Measurements from ENCODE around the gene OR51B5.
"Not testable (repeated sequence)": the region's sequence is repeated elsewhere in the genome, so short reads cannot be mapped to it uniquely, and the experiment has no call there.

DNA sequence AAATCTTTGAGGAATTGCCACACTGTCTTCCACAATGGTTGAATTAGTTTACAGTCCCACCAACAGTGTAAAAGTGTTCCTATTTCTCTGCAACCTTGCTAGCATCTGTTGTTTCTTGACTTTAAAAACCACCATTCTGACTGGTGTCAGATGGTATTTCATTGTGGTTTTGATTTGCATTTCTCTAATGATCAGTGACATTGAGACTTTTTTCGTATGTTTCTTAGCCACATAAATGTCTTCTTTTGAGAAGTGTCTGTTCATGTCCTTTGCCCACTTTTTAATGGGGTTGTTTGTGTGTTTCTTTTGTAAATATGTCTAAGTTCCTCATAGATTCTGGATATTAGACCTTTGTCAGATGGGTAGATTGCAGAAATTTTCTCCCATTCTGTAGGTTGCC lies 6.1 kb downstream of the OR51B5 start:
- TF ChIP-seq, protein P1, sequence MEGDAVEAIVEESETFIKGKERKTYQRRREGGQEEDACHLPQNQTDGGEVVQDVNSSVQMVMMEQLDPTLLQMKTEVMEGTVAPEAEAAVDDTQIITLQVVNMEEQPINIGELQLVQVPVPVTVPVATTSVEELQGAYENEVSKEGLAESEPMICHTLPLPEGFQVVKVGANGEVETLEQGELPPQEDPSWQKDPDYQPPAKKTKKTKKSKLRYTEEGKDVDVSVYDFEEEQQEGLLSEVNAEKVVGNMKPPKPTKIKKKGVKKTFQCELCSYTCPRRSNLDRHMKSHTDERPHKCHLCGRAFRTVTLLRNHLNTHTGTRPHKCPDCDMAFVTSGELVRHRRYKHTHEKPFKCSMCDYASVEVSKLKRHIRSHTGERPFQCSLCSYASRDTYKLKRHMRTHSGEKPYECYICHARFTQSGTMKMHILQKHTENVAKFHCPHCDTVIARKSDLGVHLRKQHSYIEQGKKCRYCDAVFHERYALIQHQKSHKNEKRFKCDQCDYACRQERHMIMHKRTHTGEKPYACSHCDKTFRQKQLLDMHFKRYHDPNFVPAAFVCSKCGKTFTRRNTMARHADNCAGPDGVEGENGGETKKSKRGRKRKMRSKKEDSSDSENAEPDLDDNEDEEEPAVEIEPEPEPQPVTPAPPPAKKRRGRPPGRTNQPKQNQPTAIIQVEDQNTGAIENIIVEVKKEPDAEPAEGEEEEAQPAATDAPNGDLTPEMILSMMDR (IDR thresholded peaks at IDR 0.05; ENCODE audit: poor library complexity, severe bottlenecking) = not testable (repeated sequence)
- TF ChIP-seq MXI1 (conservative IDR thresholded peaks at IDR 0.05; ENCODE audit: poor library complexity, severe bottlenecking) = not testable (repeated sequence)

All from neural cell (in vitro differentiated cells).